Activated T-helper 1 cell treated with anti-CD3 and anti-CD28 coated beads, Interleukin-12 subunit alpha, Interleukin-12 subunit beta, Interleukin-2, Interleukin-4 antibody, amounts not matched to agents 30 ng/mL and 10 ng/mL and 1 ng/mL, durations not matched to agents 14 hours and 24 hours and 36 hours (primary cell): ENCODE results near the gene CGB2. TPM values are rescaled to one million over a fixed set of nuclear protein-coding genes. Genes with fewer than 3 reads are reported as not detected.
"Not testable (repeated sequence)": the region's sequence is repeated elsewhere in the genome, so short reads cannot be mapped to it uniquely, and the experiment has no call there.

Experiments
- DNase-seq: peaks from one replicate; pipeline ENCODE4 v3.0.0; 2021; ENCODE audit warnings: low spot score
- H3K27ac Mint-ChIP-seq: one replicate; pipeline ENCODE4 v1.8.0; 2021; ENCODE audit warnings: mild to moderate bottlenecking, mixed read lengths
- H3K27me3 Mint-ChIP-seq: one replicate; pipeline ENCODE4 v1.8.0; 2022; ENCODE audit warnings: mild to moderate bottlenecking, moderate library complexity, mixed read lengths; ENCODE audit not compliant: insufficient read depth
- H3K36me3 Mint-ChIP-seq: one replicate; pipeline ENCODE4 v1.8.0; 2021; ENCODE audit warnings: low read depth, mixed read lengths
- H3K4me1 Mint-ChIP-seq: one replicate; pipeline ENCODE4 v1.8.0; 2021; ENCODE audit warnings: low read depth, mixed read lengths
- H3K4me3 Mint-ChIP-seq: one replicate; pipeline ENCODE4 v1.8.0; 2021; ENCODE audit warnings: mild to moderate bottlenecking, moderate library complexity, mixed read lengths
- H3K9me3 Mint-ChIP-seq: one replicate; pipeline ENCODE4 v1.8.0; 2021; ENCODE audit warnings: mixed read lengths
- intact Hi-C: fragments of 100-400 bp; cut with micrococcal nuclease; formaldehyde crosslinking; loops from one replicate; pipeline ENCODE4 v1.15.1; 2024
- total RNA-seq: library from RNA; stranded (reverse); gene quantifications from 2 replicates; pipeline ENCODE4 v1.2.3, GENCODE V29; 2022

CGB2 gene
- total RNA-seq, 1 donor from 2014 or later = not detected

DNA sequence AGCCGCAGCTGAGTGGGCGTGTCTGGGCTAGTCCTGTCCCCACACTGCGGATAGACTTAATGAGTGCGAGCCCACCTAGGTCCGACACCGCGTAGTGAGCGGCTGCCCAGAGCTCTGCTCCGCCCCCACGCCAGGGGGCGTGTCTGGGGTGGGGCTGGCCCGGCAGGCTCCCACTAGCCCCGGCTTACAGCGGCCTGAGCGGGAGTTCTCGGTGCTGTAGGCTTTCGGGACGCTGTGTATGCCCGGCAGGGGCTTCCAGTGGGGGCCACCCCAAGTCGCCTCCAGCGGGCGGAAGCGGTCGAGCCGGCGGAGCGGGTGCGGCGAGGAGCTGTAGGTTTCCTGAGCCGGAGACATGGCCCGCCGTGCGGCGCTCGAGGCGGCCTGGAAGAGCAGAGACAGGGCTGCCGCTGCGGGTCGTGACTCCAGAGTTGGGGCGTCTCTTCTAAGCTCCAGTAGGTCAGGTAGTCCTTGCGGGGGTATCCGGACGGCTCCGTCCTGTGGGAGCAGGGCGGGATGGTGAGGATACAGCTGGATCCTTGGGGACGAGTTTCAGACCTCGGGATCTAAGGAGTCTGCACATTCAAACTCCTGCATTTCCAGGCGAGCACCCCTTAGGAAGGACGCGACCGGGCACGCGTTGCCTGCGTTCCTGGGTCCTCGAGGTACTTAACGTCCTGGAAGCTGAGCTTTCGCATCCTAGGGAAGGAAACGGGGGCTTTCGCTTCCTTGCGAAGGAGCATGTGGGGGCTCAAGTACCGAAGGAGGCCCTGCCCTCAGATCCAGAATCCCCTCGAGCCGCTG, 24.6 kb downstream of the CGB2 start:
- no peaks in the 10 kb centered on the region for H3K36me3 Mint-ChIP-seq
- peaks cover 44% of the 10 kb centered on the region for H3K27me3 Mint-ChIP-seq
- intact Hi-C loops = loop anchor here (2.0 kb wide), 1 partner anchor 38 kb away; no protein-coding TSS in a partner anchor
- H3K4me3 Mint-ChIP-seq = peak overlapping the region; percentile 73
- H3K27ac Mint-ChIP-seq = no peak overlapping the region
- DNase-seq = peak; percentile 49
- H3K9me3 Mint-ChIP-seq = no peaks in the 10 kb centered on the region
- H3K4me1 Mint-ChIP-seq = peaks cover 18% of the 10 kb centered on the region

DNA sequence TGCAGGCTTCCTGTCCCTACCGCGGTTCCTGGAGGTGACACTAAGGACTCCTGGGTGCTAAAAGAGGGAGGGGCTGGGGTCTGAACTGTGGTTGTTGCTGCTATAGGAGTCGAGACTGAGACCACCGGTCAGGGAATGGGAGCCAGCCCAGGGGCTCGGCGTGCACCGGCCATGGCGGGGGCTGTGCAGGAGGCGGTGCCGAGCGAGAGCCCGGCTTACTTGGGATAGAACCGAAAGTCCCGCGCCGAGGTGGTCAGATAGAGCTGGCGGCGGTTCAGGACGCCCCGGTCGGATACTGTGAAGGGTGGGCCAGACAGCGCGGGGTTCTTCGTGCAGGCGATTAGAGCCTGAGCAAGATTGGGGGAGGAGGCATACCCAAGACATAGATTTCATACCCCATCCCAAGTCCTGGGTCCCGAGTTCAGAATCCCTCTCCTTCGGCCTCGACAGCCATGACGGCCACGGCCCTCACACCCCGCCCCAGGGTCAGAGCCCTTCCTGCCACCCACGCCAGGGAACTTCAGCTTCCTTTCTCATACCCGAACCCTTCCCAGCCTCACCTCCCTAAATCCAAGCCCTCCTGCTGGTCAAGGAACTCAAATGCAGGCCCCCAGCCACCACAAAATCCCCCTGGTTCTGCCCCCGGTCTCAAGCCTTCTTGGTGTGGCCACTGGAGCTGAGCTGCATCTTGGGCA, 25.4 kb downstream of the CGB2 start:
- H3K36me3 Mint-ChIP-seq, H3K27ac Mint-ChIP-seq, DNase-seq, H3K9me3 Mint-ChIP-seq: not testable (repeated sequence)
- Mint-ChIP-seq H3K4me3 (peak overlapping the region; percentile 73), H3K4me1 (peaks cover 18% of the 10 kb centered on the region), H3K27me3 (peaks cover 44% of the 10 kb centered on the region)
- intact Hi-C loops = loop anchor here (2.0 kb wide), 1 partner anchor 38 kb away; no protein-coding TSS in a partner anchor

DNA sequence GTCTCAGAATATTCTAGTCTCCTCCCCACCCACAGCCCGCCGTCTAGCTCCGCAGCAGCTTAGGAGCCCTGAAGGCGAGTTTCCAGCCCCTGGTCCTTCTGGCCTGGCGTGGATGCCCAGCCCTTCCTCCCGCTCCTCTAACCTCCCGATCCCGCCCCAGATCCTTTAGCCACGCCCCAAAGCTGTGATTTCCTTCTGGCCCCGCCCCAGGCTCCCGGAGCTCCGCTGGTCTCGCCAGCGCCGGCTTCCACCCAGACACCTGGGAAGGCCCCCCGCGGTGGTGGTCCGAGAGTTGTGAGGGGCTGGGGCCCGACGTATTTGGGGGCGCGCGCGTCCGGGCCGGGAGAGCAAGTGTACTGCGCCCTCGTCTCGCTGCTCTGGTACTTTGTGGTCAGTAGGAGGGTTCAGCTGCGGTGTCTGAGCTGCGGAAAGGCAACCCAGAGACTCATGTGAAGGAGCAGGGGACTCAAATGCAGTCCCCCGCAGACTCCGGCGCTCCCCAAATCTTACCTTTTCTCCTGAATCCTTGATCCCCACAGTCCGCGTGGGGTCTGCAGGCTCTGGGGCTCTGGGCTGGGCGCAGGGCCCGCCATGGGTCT, 26.0 kb downstream of the CGB2 start, which contains the start of gene CGB7:
CGB7 (minus strand) TSS at position 114 of the 599 bp plus-strand sequence. CDS start 2,374 bp downstream, outside the sequence.
- Mint-ChIP-seq H3K4me1 (peaks cover 18% of the 10 kb centered on the region), H3K36me3 (no peaks in the 10 kb centered on the region), H3K9me3 (no peaks in the 10 kb centered on the region), H3K27me3 (peaks cover 44% of the 10 kb centered on the region), H3K4me3 (peak within 1 kb of the TSS; percentile 73), H3K27ac (no peak within 1 kb of the TSS)
- intact Hi-C loops = loop anchor here (2.0 kb wide), 1 partner anchor 39 kb away; no protein-coding TSS in a partner anchor
- no peak for DNase-seq

DNA sequence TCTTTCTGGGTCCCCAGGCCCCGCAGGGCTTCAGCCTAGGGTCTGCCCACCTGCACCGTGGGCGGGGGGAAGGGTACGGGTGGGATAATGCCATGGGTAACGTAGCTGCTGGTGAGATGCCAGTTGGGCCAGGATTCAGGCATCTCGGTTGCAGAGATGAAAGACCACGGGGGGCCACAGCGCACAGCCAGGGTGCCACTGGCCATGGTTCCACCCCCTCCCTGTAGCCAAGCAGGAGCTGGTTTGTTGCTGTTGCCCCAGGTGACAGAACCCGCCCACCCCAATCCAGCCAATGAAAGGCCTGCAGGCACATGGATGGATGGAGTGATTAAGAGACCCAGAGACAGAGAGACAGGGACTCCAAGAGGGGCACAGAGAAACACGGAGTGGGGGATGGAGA, 26.9 kb downstream of the CGB2 start:
- no peak for DNase-seq
- intact Hi-C loops = no loop called here
- peaks cover 18% of the 10 kb centered on the region for H3K4me1 Mint-ChIP-seq
- no peaks in the 10 kb centered on the region for H3K9me3 Mint-ChIP-seq
- H3K27me3 Mint-ChIP-seq = peaks cover 47% of the 10 kb centered on the region
- H3K36me3 Mint-ChIP-seq = no peaks in the 10 kb centered on the region
- H3K27ac Mint-ChIP-seq = no peak overlapping the region
- no peak overlapping the region for H3K4me3 Mint-ChIP-seq

DNA sequence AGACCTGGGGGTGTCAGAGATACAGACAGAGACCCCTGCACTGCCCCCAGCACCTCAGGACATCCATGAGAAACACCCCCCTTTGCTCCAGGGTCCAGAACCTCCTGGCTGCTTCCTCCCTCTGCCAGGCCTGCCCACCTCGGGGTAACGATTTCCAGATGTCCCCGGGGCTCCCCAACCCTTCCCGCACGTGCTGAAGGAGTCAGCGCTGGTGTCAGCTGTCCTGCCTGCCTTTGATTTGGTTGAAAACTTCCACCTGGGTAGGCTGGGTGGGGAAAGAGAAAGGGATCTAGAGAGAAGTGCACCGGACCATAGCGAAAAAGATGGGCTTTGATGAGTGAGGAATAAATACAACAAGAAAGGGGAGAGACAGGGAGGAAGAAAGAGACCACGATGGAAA, 27.4 kb downstream of the CGB2 start:
- Mint-ChIP-seq H3K27me3 (peaks cover 50% of the 10 kb centered on the region), H3K36me3 (no peaks in the 10 kb centered on the region)
- intact Hi-C loops = no loop called here

DNA sequence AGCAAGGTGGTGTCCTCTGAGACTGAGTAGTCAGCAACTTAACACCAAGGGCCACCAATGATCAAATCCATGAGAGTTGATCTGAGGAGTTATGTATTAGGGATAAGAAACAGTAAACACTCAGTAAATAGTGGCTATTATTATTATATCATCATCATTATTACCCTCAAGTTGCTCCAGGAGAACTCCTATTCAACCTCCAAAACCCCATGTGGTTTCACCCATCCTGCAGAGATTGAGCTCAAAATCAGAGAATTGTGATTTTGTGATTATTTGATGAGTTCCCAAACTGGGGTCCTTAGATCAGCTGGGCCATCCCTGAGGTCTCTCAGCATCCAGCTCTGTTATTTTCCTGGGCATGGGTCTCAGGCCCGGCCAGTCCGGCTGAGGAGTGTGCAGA, 29.3 kb downstream of the CGB2 start:
- Mint-ChIP-seq H3K4me1 (peaks cover 18% of the 10 kb centered on the region), H3K27ac (no peak overlapping the region), H3K27me3 (peaks cover 63% of the 10 kb centered on the region), H3K9me3 (no peaks in the 10 kb centered on the region), H3K4me3 (no peak overlapping the region), H3K36me3 (no peaks in the 10 kb centered on the region)
- intact Hi-C loops = no loop called here
- DNase-seq = no peak

More for the DNA sequence above, 27.4 kb downstream of the CGB2 start:
- Mint-ChIP-seq H3K4me3 (no peak overlapping the region), H3K27ac (no peak overlapping the region), H3K4me1 (peaks cover 18% of the 10 kb centered on the region), H3K9me3 (no peaks in the 10 kb centered on the region)
- DNase-seq = no peak

DNA sequence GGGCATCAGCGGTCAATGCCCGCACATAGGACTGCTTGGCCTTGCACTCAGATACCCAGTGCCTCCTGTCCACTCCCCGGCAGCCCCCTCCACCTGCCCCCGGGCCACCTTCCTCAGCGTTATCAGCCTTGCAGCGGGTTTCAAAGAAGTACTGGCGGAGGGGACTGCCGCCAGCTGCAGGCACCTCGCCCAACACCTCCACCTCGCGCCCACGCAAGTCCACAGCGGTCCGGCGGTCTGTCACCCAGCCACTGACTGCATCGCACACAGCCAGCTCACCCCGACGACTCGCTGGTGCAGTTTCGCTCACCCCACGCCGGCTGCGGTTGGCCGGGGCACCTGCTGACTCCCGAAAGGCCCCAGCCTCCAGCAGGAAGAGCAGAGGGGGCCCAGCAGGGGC, 29.8 kb downstream of the CGB2 start:
- H3K9me3 Mint-ChIP-seq = no peaks in the 10 kb centered on the region
- no peak for DNase-seq
- peaks cover 63% of the 10 kb centered on the region for H3K27me3 Mint-ChIP-seq
- intact Hi-C loops = no loop called here
- no peak overlapping the region for H3K4me3 Mint-ChIP-seq
- H3K4me1 Mint-ChIP-seq = peaks cover 17% of the 10 kb centered on the region
- H3K27ac Mint-ChIP-seq = no peak overlapping the region
- H3K36me3 Mint-ChIP-seq = no peaks in the 10 kb centered on the region

DNA sequence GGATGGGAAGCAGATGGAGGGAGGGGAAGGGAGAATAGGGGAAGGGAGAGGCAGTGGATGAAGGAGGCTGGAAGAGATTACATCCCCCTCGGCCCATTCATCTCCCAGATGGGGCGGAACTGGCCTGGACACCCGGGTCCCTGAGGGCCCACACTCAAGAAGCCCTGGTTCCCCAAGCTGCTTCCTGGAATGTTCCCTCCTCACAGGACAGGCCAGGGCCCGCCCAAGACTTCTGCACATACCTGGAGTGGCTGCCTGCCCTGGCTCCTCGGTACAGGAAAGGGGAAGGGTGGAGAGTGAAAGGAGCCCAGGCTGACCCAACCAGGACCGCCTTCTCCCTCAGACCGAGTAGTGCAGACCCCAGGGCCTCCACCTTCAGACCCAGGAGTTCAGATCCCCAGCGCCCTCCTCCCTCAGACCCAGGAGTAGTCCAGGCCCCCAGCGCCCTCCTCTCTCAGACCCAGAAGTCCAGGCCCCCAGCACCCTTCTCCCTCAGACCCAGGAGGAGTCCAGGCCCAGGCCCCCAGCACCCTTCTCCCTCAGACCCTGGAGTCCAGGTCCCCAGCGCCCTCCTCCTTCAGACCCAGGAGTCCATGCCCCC, 32.4 kb downstream of the CGB2 start:
- Mint-ChIP-seq H3K27ac (no peak overlapping the region), H3K9me3 (no peaks in the 10 kb centered on the region), H3K4me3 (no peak overlapping the region), H3K27me3 (peaks cover 62% of the 10 kb centered on the region), H3K4me1 (no peaks in the 10 kb centered on the region), H3K36me3 (no peaks in the 10 kb centered on the region)
- intact Hi-C loops = no loop called here
- no peak for DNase-seq

DNA sequence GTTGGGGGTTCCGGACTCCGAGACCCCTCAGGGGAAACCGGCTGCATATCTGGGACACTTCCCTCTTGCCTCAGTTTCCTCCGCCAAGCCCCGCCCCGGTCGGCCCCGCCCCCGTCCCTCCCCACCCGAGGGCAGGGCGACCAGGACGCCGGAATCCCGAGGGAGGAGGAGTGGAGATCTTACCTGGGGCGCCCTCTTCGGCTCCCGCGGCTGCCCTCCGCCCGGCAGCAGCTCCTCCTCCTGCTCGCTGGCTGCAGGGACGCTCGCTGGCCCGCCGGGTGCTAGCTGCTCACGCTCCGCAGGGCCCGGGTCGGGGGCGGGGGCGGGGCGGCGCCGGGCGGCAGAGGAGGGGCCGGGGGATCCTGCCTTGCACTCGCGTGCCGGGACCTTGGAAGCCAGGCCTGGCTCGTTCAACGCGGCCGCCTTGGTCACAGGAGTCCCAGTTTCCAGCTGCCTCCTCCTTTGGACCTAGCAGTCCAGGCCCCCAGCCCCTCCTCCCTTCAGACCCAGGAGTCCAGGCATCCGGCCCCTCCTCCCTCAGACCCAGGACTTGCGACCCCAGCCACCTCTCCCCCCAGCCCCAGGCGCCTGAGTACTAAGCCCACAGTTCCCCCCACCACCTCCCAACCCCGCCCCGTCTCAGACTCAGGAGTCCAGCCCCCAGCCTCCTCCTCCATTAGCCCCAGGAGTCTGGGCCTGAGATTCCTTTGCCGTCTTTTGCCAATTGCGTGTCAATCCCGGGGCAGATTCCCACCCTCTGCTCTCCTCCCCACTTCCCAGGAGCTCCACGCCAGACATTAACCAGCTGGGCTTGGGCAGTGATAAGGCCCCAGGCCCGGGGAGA, 33.3 kb downstream of the CGB2 start, which contains the start of gene NTF4:
NTF4 (minus strand) TSS at position 51 of the 844 bp plus-strand sequence. CDS start 2,821 bp downstream, outside the sequence.
- H3K27ac Mint-ChIP-seq = peak within 1 kb of the TSS; percentile 10
- H3K4me1 Mint-ChIP-seq = no peaks in the 10 kb centered on the region
- peaks cover 62% of the 10 kb centered on the region for H3K27me3 Mint-ChIP-seq
- intact Hi-C loops = no loop called here
- H3K4me3 Mint-ChIP-seq = peak within 1 kb of the TSS; percentile 13
- no peaks in the 10 kb centered on the region for H3K9me3 Mint-ChIP-seq
- no peaks in the 10 kb centered on the region for H3K36me3 Mint-ChIP-seq
- DNase-seq = no peak

DNA sequence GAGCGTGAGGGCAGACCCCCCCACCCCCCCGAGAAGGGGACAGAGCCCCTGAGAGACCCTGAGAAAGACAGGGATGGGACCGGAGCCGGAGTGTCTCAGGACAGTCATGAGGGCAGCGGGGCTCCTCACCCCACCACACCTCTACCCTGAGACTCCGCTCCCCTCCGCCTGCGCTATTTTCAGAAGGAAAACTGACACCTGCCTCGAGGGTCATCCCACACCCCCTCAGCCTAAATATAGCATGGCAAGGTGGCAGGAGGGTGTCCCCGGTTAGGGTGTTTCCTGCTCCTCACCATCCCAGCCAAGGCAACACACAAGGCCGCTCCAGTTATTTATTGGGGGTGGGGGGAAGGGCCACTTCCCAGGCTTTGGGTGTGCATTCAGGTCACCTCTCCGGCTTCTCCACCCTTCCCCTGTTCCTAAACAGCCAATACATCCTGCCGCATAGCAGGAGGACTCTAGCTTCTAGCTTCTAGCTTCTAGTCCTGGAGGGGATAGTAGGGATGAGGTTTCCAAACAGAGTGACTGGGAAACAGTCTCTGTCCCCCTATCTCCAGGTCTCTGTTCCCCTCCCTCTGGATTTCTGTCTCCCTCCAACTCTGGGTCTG, 34.3 kb downstream of the CGB2 start:
- Mint-ChIP-seq H3K4me1 (no peaks in the 10 kb centered on the region), H3K4me3 (no peak overlapping the region), H3K27me3 (peaks cover 63% of the 10 kb centered on the region), H3K9me3 (no peaks in the 10 kb centered on the region), H3K36me3 (no peaks in the 10 kb centered on the region), H3K27ac (no peak overlapping the region)
- intact Hi-C loops = no loop called here
- DNase-seq = no peak

DNA sequence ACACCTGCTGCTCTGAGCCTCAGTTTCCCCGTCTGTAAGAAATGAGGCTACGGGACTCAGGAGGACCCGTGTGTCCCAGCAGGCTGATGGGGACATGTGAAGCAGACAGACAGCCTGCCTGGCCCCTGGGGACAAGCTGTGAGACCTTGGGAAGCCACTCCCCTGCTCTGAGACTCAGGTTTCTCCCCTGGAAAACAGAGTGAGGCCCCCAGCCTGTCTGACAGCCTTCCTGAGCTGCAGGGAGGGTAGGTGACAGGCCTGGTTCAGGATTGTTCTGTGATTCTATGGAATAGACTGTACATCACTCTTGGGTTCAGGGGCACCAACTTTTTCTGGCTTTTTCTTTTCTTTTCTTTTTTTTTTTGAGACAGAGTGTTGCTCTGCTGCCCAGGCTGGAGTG, 35.9 kb downstream of the CGB2 start:
- Mint-ChIP-seq H3K4me1 (no peaks in the 10 kb centered on the region), H3K27me3 (peaks cover 69% of the 10 kb centered on the region), H3K36me3 (no peaks in the 10 kb centered on the region), H3K27ac (no peak overlapping the region), H3K4me3 (no peak overlapping the region), H3K9me3 (no peaks in the 10 kb centered on the region)
- intact Hi-C loops = no loop called here
- DNase-seq = no peak
